GM18526 (cell line): ENCODE results near the gene SETX.

ENCODE experiments used
- POLR2A ChIP-seq: IDR thresholded peaks from 3 replicates; pipeline ENCODE4 v1.6.1; 2011; ENCODE audit not compliant: insufficient read length; ENCODE audit errors: extremely low read depth

The SETX gene

GRCh38 chr9:132239518-132239917 lies 115.3 kb downstream of the SETX start:
- TF ChIP-seq POLR2A, result no peak

- TF ChIP-seq POLR2A, result no peak
Measured at GRCh38 chr9:132238992-132239391, 115.8 kb downstream of the SETX start.

- TF ChIP-seq POLR2A, result no peak
Measured at GRCh38 chr9:132238026-132238972, 116.5 kb downstream of the SETX start.

GRCh38 chr9:132237481-132237880 lies 117.3 kb downstream of the SETX start:
- no peak for TF ChIP-seq POLR2A

GRCh38 chr9:132236662-132237311 lies 118.0 kb downstream of the SETX start:
- TF ChIP-seq POLR2A, result no peak

- TF ChIP-seq POLR2A, result no peak
Measured at GRCh38 chr9:132235894-132236661, 118.7 kb downstream of the SETX start.

GRCh38 chr9:132235125-132235524 lies 119.7 kb downstream of the SETX start:
- TF ChIP-seq POLR2A, result no peak

GRCh38 chr9:132234535-132234934 lies 120.3 kb downstream of the SETX start:
- no peak for TF ChIP-seq POLR2A

GRCh38 chr9:132233138-132233537 lies 121.6 kb downstream of the SETX start:
- no peak for TF ChIP-seq POLR2A

GRCh38 chr9:132232522-132232921 lies 122.3 kb downstream of the SETX start:
- no peak for TF ChIP-seq POLR2A

GRCh38 chr9:132231019-132231701 lies 123.6 kb downstream of the SETX start:
- no peak for TF ChIP-seq POLR2A

GRCh38 chr9:132230605-132231004 lies 124.2 kb downstream of the SETX start:
- TF ChIP-seq POLR2A, result no peak

GRCh38 chr9:132228062-132228461 lies 126.7 kb downstream of the SETX start:
- no peak for TF ChIP-seq POLR2A

GRCh38 chr9:132226571-132227430 lies 128.0 kb downstream of the SETX start:
- TF ChIP-seq POLR2A, result no peak
